ENCODE results near the gene CENPX.
"Not testable (repeated sequence)": the region's sequence is repeated elsewhere in the genome, so short reads cannot be mapped to it uniquely, and the experiment has no call there.

The CENPX gene

GRCh38 chr17:82039695-82040299, 17.1 kb upstream of the CENPX start:
- DNase-seq (ENCODE audit: low spot score) = no peak

GRCh38 chr17:82038796-82039409, 16.2 kb upstream of the CENPX start:
- DNase-seq (ENCODE audit: low spot score) = not testable (repeated sequence)

DNA sequence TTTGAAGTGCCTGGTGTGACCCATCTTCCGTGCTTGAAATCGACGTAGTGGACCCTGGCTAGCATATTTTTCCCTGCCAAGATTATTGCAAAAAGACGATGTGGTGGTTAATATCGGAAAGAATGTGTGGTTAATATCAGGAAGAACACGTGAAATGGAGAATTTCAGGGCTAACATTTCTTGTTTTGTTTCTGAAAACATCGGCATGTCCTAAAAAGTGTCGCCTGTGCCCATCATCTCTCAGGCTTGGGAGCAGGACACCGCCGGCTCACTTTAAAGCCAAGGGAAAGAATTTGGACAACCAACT, 15.2 kb upstream of the CENPX start:
- DNase-seq (ENCODE audit: low spot score) = no peak

DNA sequence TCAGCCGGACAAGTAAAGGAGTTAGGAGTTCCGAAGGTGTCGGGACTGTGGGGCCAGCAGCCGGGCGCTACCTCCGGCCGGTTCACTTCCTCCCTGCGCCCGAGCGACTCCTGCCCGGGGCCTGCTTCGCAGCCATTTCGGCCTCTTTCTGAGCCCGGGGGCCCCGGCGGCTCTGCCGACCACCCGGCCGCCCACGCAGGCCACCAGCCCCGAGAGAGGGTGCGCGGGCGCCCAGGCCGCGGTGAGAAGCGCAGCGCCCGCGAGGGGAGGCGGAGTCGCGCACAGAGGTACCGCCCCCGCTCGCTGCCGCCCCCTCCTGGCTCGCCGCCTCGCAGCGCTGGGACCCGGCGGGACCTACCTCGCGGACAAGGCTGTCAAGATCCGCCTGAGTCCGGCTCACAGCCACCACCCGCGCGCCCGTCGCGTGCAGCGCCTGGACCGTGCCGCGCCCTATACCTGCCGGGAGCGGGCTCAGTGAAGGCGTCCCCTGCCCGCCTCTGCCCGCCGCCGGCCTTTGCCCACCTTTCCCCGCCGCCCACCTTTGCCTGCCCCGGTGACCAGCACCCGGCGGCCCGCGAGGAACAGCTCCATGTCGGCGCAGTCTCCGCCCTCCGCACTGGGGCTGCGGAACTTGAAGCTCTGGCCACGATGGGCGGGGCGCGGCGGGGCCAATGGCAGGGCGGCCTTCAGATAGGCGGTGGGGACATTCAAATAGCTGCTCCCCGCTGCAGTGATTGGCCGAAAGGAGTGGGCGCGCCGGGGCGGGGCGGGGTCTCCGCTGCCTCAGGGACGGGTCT, 14.6 kb upstream of the CENPX start, which contains the start of gene DCXR:
Gene DCXR, minus strand, starts transcription at position 606 of the 797 bp plus-strand sequence. Its CDS starts 15 bp downstream, at position 591.
- peak; percentile 94 for DNase-seq (ENCODE audit: low spot score)

GRCh38 chr17:82036634-82037091, 14.0 kb upstream of the CENPX start:
- DNase-seq (ENCODE audit: low spot score) = no peak

GRCh38 chr17:82035956-82036633, 13.4 kb upstream of the CENPX start:
- no peak for DNase-seq (ENCODE audit: low spot score)

DNA sequence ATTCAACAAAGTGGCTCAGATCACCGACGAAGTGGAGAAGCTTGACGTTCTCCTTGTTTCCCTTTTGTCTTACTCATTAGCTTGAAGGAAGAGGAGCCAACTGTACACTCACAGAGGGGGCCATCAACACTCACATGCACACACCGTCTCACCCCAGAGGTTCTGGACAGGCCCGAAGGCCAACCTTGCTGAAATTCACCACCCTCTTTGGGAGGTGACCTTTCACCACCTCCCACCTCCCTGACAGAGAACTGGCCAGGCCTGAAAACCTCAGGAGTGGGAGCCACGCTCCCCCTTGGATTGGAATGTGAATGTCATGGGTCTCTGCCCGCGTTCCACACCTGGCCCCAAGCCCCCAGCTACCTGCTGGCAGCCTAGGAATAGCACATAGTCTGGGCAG, 12.8 kb upstream of the CENPX start:
- no peak for DNase-seq (ENCODE audit: low spot score)

- DNase-seq (ENCODE audit: low spot score) = no peak
Measured at GRCh38 chr17:82034371-82035011, 11.8 kb upstream of the CENPX start.

- DNase-seq (ENCODE audit: low spot score) = no peak
Measured at GRCh38 chr17:82033359-82034085, 10.8 kb upstream of the CENPX start.

- no peak for DNase-seq (ENCODE audit: low spot score)
Measured at GRCh38 chr17:82031885-82032627, 9.4 kb upstream of the CENPX start.

GRCh38 chr17:82031303-82031884, 8.7 kb upstream of the CENPX start, which contains the start of gene RAC3:
RAC3 (plus strand) TSS chr17:82031678; CDS start chr17:82031762, 84 bp downstream.
- no peak for DNase-seq (ENCODE audit: low spot score)

GRCh38 chr17:82030470-82031302, 8.0 kb upstream of the CENPX start:
- DNase-seq (ENCODE audit: low spot score) = peak; percentile 87

GRCh38 chr17:82029990-82030469, 7.4 kb upstream of the CENPX start:
- no peak for DNase-seq (ENCODE audit: low spot score)

DNA sequence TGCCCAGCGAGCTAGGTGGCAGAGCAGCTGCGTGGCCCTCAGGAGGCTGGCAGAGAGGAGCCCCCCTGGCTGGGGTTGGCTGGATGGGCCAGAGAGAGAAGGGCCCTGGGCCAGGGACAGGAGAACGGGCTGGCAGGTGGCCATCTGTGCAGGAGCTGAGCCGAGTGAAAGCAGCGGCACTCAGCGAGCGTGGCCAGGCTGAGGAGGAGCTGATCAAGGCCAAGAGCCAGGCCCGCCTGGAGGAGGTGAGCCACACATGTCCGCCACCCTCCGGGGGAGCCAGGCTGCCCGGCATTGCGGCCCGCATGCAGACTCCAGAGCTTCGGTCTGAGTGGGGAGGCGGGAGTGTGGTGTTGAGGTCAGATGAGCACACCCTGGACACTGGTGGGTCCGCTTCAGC, 6.7 kb upstream of the CENPX start:
- DNase-seq (ENCODE audit: low spot score) = no peak

DNA sequence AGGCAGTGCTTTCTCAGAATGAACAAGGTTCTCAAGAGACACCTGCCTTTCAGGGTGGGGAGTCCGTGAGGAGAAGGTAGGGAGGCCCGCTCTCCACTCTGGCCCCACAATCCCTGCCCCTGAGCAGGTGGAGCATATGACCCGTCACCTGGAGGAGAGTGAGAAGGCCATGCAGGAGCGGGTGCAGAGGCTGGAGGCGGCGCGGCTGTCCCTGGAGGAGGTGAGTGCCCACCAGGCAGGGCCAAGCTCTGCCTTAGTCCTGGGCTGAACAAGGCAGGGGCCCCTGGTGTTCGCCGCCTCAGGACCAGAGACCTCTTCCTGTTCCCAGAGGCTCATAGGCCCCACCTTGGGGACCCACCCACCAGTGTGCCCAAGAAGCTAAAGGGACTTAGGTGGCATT, 6.3 kb upstream of the CENPX start:
- no peak for DNase-seq (ENCODE audit: low spot score)

DNA sequence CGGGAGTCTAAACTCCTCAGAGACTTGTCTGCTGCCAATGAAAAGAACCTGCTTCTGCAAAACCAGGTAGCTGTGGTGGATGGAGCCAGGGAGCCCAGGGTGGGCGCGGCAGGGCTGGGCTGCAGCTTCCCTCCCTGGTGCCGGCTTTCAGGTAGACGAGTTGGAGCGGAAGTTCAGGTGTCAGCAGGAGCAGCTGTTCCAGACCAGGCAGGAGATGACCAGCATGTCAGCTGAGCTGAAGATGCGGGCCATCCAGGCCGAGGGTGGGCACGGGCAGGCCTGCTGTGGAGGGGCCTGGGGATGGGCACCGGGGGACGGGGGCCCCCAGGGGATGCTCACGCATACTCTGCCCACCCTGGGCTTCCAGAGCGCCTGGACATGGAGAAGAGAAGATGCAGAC, 5.6 kb upstream of the CENPX start:
- no peak for DNase-seq (ENCODE audit: low spot score)

DNA sequence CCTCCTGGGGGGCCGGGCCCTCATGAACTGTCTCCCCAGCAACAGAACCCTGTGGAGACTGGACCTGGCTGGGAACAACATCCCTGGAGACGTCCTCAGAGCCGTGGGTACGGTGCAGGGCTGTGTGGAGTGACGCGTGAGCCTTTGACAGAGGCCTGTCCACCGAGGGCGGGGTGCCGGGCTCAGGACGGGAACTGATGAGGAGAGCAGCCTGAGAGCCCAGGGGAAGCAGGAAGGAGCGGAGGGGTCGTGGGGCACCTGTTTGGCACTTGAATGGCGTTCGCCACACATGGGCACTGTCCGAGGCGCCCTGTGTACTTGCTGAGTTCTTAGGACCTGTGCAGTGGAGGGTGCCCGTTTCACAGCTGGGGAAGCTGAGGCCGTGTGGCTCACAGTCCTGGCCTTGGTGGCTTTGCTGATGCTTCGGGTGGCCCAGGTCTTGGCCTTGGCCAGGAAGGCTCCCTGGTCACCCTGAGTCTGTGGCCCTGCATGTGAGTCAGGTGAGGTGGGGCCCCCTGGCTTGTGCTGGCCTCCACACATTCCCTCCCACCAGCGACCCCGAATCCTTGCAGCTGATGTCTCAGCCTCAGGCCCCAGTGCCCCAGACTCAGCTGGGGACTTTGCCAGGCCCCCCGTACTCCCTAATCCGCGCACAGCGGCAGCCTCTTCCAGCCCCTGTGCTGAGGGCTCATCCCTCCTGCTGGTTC, 2.9 kb upstream of the CENPX start:
- no peak for DNase-seq (ENCODE audit: low spot score)

DNA sequence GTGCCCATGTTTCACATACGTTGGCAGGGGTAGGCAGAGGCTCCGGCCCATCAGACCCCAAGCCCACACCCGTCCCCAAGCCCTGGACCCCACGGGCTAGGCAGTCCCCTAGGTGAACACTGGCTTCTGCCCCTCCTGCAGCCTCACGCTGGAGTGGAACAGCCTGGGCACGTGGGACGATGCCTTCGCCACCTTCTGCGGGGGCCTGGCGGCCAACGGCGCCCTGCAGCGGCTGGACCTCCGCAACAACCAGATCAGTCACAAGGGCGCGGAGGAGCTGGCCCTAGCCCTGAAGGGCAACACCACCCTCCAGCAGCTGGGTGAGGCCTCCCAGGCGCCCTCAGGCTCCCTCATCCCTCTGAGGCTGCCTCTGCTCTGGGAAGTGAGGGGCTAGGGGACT, 2.2 kb upstream of the CENPX start:
- DNase-seq (ENCODE audit: low spot score) = no peak
